DMS153 (cell line): ENCODE measurements around the gene ITPR1.

Source experiments
- DNase-seq: peaks from one replicate; lab custom pipeline; 2025; lab: John Stamatoyannopoulos, UW

The ITPR1 gene

DNA sequence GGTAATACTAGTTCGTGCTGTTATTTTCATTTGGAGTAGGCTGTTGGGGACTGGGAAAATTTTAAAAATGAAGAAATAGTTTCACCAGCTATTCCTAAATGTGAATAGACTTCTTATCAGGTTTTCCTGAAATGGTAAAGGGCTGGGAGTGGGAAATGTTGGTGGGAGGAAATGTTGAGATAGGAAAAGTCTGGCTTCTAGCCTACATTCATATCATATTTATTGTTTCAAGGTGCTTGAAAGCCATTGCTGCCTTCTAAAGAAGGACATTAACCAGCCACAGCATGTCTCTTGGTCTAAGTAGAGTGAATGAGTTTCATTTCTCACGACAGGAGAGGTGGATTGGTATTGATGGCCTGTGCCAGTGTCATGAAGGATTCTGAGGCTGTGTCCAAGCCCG lies 288.9 kb downstream of the ITPR1 start:
- DNase-seq = no peak

- no peak for DNase-seq
These were observed 292.4 kb downstream of the ITPR1 start for GRCh38 chr3:4785551-4785950.

DNA sequence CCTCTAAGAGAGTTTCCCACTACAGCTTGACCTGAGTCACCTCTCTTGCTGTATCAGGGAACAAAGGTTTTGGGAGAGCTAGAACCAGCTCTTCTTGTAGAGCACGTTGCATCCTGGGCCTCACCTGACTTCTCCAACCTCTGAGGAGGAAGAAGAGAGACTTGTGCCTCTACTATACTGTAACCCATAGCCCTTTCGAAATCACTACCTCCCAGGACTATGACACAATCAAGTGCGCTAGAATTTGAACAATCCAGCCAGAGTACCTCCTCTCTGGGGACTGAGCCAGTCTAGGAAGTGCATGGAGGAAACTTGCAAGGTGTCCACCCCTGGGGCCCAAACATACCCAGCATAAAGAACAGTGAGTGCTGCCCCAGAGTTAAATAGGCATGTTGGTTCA lies 293.3 kb downstream of the ITPR1 start:
- no peak for DNase-seq

- DNase-seq = no peak
These were observed 298.2 kb downstream of the ITPR1 start for GRCh38 chr3:4791358-4791757.

DNA sequence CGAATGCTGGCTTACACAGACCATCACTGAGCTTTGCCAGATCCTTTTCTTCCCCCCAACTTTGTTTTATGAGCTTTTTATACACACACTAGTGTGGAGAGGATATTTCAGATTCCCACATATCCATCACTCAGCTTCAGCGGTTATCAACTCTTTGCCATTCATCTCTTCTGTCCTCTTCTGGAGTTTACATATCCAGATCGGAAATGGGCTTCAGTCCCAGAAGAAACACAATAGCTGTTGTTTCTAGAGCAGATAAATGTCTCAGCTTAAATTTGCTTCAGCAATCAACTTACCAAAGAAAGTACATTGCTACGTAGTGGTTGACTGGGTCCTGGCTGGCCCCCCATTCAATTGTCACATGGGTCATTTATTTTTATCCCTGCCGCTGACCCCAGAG lies 300.2 kb downstream of the ITPR1 start:
- DNase-seq = no peak

DNA sequence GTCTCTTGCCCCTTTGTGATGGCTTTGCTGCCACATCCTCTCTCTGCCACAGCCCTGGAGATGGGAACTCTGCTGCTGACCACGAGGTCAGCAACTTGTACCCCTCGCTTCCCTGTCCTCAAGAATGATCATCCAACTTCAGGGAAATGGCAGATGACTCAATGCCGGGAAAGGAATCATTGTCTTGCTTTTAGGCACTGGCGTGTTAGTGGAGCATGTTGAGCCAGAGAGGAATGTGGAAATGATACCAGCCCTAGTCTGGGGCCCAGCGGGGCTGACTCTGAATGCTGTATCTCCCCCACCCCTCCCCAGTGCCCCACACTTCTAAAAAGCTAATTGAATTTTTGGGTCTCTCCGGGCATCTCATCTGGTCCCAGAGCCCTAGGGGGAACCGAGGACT lies 301.2 kb downstream of the ITPR1 start:
- no peak for DNase-seq

DNA sequence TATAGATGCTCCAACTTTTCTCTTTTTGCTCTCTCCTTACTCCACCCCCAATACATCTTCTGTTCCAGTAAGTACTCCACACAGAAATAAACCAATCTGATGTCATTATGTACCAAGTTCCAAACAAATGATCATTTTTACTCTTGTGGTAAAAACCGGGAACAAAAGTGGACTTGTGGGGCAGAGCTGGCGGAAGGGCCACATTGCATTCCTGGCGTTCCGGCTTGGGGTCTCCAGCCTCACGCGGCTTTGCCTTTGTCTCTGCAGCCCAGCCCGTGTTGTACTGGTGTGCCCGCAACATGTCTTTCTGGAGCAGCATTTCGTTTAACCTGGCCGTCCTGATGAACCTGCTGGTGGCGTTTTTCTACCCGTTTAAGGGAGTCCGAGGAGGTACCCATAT lies 301.6 kb downstream of the ITPR1 start:
- no peak for DNase-seq

DNA sequence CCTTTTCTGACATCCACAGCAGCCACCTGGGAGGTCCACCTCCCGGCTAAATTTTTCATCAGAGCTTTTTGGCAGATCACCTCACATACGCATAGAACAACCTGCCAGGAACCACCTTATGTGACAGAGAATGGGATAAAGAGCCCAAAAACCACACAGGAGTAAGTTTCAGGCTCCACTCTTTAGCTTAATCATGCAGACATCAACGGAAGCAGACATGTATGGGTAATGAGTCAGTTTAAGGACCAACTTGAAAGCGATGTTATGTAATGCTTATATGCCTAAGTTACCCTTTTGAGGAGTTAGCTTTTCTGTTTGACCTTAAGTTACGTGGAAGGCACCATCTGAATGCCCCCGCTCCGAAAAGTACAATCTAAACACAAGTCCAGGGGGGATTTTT lies 302.8 kb downstream of the ITPR1 start:
- DNase-seq = no peak

GRCh38 chr3:4797201-4797705 lies 304.1 kb downstream of the ITPR1 start:
- DNase-seq = no peak

- DNase-seq = no peak
These were observed 306.4 kb downstream of the ITPR1 start for GRCh38 chr3:4799266-4800256.

GRCh38 chr3:4800595-4800994 lies 307.4 kb downstream of the ITPR1 start:
- no peak for DNase-seq

DNA sequence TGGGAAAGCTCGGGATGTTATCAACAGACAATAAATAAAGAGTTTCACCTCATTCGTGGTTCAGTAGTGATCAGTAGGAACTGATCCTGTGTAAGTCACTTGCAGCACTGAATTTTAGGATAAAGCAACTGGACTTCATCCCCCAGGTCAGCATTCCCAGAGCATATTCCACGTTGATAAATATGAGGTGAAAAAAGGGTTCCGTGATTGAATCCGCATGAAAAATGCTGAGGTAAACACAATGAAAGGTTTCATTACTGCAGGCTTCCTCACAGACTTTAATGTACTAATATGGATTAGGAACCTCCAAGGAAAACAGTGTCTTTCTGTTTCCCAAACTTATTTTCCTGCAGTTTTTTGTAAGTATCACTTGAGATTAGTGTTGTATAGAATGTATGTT lies 308.7 kb downstream of the ITPR1 start:
- DNase-seq = no peak

- DNase-seq = no peak
These were observed 309.8 kb downstream of the ITPR1 start for GRCh38 chr3:4802903-4803302.

DNA sequence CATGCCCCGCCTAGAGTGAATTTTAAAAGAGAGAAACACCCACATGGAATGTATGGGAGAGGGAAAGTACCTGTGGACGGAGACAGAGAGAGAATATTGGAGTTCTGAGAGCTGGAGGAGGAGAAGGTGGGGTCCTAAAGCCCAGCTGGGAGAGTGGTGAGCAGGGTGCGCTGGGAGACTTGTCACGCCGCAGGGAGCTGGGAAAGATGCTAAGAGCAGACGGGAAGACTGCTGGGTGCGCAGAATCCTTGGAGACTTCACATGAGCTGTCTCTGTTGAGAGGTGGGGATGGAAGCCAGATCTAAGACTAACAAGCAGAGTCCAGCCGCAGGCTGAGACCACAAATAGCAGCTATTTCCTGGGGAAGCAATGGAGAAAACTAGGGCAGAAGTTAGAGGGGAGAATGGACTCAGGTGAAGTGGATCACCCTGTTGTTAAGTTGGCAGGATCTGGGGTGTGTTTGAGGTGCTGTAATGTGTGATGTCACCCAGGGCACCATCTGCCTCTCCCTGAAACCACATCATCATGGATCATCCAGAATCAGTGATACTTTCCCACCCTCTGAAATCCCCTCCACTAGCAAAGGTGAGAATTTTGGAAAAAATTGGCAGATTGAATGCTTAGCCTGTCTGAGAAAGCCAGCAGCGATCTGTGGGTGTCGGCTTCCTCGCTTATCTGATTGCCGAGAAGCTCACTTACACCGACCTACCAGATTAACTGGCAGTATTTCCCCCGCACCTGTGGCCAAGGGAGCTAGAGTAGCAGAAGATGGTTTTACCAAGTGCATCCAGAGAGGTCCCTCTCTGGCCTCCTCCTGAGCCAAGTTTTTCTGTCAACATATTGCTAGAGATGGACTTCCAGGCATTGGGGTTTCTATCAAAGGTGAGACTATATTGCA lies 311.3 kb downstream of the ITPR1 start:
- DNase-seq = no peak

DNA sequence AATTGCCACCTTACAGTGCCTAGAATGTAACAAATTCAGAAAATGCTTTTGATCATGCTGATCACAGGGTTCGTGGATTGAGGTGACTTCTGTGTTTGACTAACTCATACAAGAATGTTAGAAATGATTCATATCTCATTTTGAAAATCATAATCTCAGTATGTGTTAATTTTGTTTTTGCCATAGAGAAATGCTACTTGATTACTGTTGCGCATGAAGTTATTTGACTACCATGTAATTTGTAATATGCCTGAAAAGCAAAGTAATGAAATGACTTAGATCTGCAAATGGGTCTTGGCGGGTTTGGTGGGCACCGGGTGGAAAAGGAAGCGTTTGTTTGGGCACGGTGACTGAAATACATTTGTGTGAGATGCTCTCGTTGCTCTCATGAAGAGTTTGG lies 312.5 kb downstream of the ITPR1 start:
- DNase-seq = no peak

DNA sequence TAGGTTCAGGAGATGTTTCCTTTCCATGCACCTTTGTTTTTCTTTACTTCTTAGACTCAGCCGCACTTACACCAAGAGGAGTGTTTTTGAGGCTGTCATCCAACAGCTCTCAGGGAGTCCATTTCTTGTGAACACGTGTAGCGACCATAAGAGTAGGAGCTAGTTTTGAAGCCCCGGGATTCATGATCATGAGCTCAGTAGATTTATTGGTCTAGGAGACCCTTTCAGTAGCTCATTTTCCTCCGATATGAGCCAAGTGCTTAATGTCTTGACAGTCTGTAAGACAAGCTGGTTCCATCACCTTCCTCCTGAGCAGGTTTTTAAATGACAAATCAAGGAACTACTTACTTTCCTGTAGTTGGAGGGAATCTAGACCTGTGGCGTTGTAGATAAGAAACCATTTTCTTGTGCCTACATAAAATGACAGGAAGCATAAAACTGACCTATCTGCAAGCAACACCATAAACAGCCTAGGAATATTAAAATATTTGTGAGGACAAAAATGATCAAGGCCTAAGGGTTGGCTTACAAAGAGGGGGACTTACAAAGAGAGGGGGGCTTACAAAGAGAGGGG lies 313.5 kb downstream of the ITPR1 start:
- DNase-seq = no peak

DNA sequence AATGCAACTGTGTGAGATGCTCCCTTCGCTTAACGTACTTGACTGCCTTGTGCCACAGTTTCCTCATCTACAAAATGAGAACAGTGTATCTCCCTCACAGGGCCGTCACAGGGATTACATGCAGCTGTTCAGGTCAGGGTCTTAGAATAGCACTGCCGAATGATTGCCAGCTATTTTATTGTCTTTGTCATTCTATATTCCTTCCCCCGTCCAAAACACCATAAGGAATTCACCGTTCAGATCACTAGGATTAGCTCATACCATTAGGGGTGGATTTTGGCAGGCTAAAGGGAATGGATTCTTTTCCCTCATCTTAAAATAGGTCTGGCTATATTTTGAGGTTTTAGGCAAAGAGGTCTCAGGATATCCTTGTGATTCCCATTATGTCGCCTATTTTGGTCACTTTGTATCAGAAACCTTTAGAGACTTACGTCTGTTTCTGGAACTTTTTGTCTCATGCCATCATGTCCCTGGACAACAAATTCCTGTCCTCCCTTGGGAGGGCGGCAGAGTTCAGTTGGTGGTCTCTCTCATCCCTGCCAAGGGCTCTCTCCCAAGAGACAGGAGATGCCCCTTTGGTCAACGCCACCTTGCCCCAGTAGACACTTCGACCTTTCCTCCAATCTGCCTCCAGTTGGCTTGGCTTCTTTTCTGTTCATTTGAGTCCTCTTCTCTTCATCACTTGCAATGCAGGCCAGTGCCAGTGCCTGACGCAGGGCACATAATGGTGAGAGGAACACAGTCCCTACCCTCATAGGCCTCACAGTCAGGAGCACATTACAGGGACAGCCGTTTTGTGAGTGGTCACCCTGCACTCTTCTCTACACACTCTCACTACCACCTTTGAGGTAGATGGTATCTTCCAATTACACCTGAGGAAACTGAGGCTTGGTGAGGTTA lies 314.5 kb downstream of the ITPR1 start:
- DNase-seq = no peak

- no peak for DNase-seq
These were observed 315.5 kb downstream of the ITPR1 start for GRCh38 chr3:4808637-4809036.

- DNase-seq = no peak
These were observed 316.8 kb downstream of the ITPR1 start for GRCh38 chr3:4809922-4810321.

- no peak for DNase-seq
These were observed 319.4 kb downstream of the ITPR1 start for GRCh38 chr3:4812591-4812990.

GRCh38 chr3:4813909-4814304 lies 320.8 kb downstream of the ITPR1 start:
- DNase-seq = no peak
